CD14-positive monocyte (primary cell): Measurements from ENCODE around the gene WASF1. TPM values are rescaled to one million over a fixed set of nuclear protein-coding genes. Genes with fewer than 3 reads are reported as not detected.

Experiments used
- DNase-seq, 3 donors: peaks; one replicate each; pipeline ENCODE4 v3.0.0-alpha.2; 2011 to 2022
- H2AFZ ChIP-seq: 2 replicates; pipeline ENCODE4 v1.6.0; 2012; ENCODE audit warnings: mild to moderate bottlenecking, low read depth, low read length, inconsistent platforms; ENCODE audit not compliant: insufficient read depth, poor library complexity, severe bottlenecking
- H3K27ac ChIP-seq, 2 donors: 1 replicate in 1 of 2; 2 replicates in 1 of 2; pipeline ENCODE4 v1.5.1; 2012 to 2013; ENCODE audit warnings: low read length in 2 of 2, control low read depth in 1 of 2, inconsistent platforms in 1 of 2, low read depth in 1 of 2, mild to moderate bottlenecking in 1 of 2
- H3K27me3 ChIP-seq, 2 donors: one replicate each; pipeline versions ENCODE4 v1.6.0 to v1.6.1; 2011 to 2013; ENCODE audit warnings: low read length in 2 of 2; ENCODE audit not compliant: control insufficient read depth in 2 of 2, insufficient read depth in 2 of 2
- H3K36me3 ChIP-seq, 2 donors: replicated peaks in 1 of 2; 1 replicate in 1 of 2; 2 replicates in 1 of 2; pipeline versions ENCODE4 v1.5.1 to v1.6.1; 2012 to 2013; ENCODE audit warnings: low read length in 2 of 2, control low read depth in 1 of 2, inconsistent platforms in 1 of 2, mild to moderate bottlenecking in 1 of 2; ENCODE audit not compliant: insufficient read depth in 2 of 2, control insufficient read depth in 1 of 2
- H3K4me1 ChIP-seq, 2 donors: 1 replicate in 1 of 2; 2 replicates in 1 of 2; pipeline versions ENCODE4 v1.5.1 to v1.6.1; 2012 to 2013; ENCODE audit warnings: low read length in 2 of 2, control low read depth in 1 of 2, inconsistent platforms in 1 of 2, mild to moderate bottlenecking in 1 of 2, moderate library complexity in 1 of 2; ENCODE audit not compliant: insufficient read depth in 2 of 2, control insufficient read depth in 1 of 2
- H3K4me2 ChIP-seq: replicated peaks from 2 replicates; pipeline ENCODE3; 2012; ENCODE audit warnings: low read length, moderate library complexity, mild to moderate bottlenecking; ENCODE audit not compliant: poor library complexity, severe bottlenecking; ENCODE audit errors: extremely low read depth
- H3K4me3 ChIP-seq, 3 experiments: fragments of 200-600 bp in 1 of 3; sonication (generic) in 1 of 3; replicated peaks in 1 of 3; 1 replicate in 2 of 3; 2 replicates in 1 of 3; pipeline ENCODE4 v1.5.1; 2011 to 2013; ENCODE audit warnings: low read length in 3 of 3, mild to moderate bottlenecking in 3 of 3, control low read depth in 2 of 3, low read depth in 2 of 3, inconsistent platforms in 1 of 3, moderate library complexity in 1 of 3
- H3K79me2 ChIP-seq: 2 replicates; pipeline ENCODE4 v1.6.0; 2012; ENCODE audit warnings: mild to moderate bottlenecking, control low read depth, inconsistent platforms, low read length, moderate library complexity; ENCODE audit not compliant: insufficient read depth
- H3K9ac ChIP-seq: 2 replicates; pipeline ENCODE4 v1.6.0; 2017; ENCODE audit warnings: low read length, mild to moderate bottlenecking; ENCODE audit not compliant: insufficient read depth, poor library complexity, severe bottlenecking
- H3K9me3 ChIP-seq, 2 donors: replicated peaks in 1 of 2; 1 replicate in 1 of 2; 2 replicates in 1 of 2; pipeline versions ENCODE4 v1.5.1 to v1.6.1; 2012 to 2013; ENCODE audit warnings: low read length in 2 of 2, control low read depth in 1 of 2; ENCODE audit not compliant: control insufficient read depth in 1 of 2, insufficient read depth in 1 of 2
- H4K20me1 ChIP-seq: 2 replicates; pipeline ENCODE4 v1.6.0; 2012; ENCODE audit warnings: mild to moderate bottlenecking, low read length, control low read depth, moderate library complexity; ENCODE audit not compliant: insufficient read depth
- H3K27ac Mint-ChIP-seq, 7 donors: one replicate each; pipeline ENCODE4 v1.8.0; 2020; ENCODE audit warnings: mild to moderate bottlenecking in 7 of 7, mixed read lengths in 7 of 7, moderate library complexity in 6 of 7, inconsistent platforms in 2 of 7
- H3K27me3 Mint-ChIP-seq, 3 donors: one replicate each; pipeline ENCODE4 v1.8.0; 2021 to 2022; ENCODE audit warnings: low read depth in 3 of 3, mild to moderate bottlenecking in 3 of 3, mixed read lengths in 3 of 3, moderate library complexity in 3 of 3, inconsistent platforms in 1 of 3
- H3K36me3 Mint-ChIP-seq, 2 donors: one replicate each; pipeline ENCODE4 v1.8.0; 2020; ENCODE audit warnings: mixed read lengths in 2 of 2, inconsistent platforms in 1 of 2, mild to moderate bottlenecking in 1 of 2
- H3K4me1 Mint-ChIP-seq: one replicate; pipeline ENCODE4 v1.8.0; 2020; ENCODE audit warnings: mild to moderate bottlenecking, mixed read lengths
- H3K4me3 Mint-ChIP-seq, 2 donors: one replicate each; pipeline ENCODE4 v1.8.0; 2020; ENCODE audit warnings: mild to moderate bottlenecking in 2 of 2, mixed read lengths in 2 of 2, moderate library complexity in 1 of 2
- H3K9me3 Mint-ChIP-seq, 7 donors: one replicate each; pipeline ENCODE4 v1.8.0; 2020 to 2022; ENCODE audit warnings: mixed read lengths in 7 of 7, mild to moderate bottlenecking in 6 of 7, moderate library complexity in 6 of 7, inconsistent platforms in 2 of 7
- CTCF ChIP-seq: fragments of 200-600 bp; IDR thresholded peaks from one replicate; pipeline ENCODE4 v1.8.0; 2022; ENCODE audit warnings: antibody characterized with exemption, mild to moderate bottlenecking
- WGBS: methylation state at CpG from one replicate; pipeline ENCODE4 v1.1.5; 2013; ENCODE audit warnings: missing lambda C conversion rate; ENCODE audit not compliant: insufficient coverage; 5-methylcytosine and 5-hydroxymethylcytosine counted together
- intact Hi-C, 2 donors: fragments of 100-400 bp; cut with micrococcal nuclease; formaldehyde crosslinking; loops; one replicate each; pipeline versions ENCODE4 v1.15.0 to v1.15.1; 2023
- polyA plus RNA-seq, 3 donors: library from polyadenylated mRNA; depleted of rRNA in 1 of 3; unstranded in 2 of 3; stranded (reverse) in 1 of 3; fragments of 300-500 nt in 2 of 3; fragments of >200 nt in 1 of 3; fragmentation: Illumina TruSeq in 2 of 3; gene quantifications; 1 replicate in 2 of 3; 2 replicates in 1 of 3; pipeline ENCODE4 v1.2.3, GENCODE V29; 2012 to 2021

WASF1 gene
- polyA plus RNA-seq, 3 donors, result 0.32 to 1.7 (median 1.4) TPM

GRCh38 chr6:110191477-110191876 lies 12.0 kb upstream of the WASF1 start:
- H4K20me1 ChIP-seq, result peaks cover 100% of the 10 kb centered on the region
- no peak overlapping the region for H3K4me2 ChIP-seq
- no peak overlapping the region for H3K9ac ChIP-seq
- H3K36me3 Mint-ChIP-seq, result peaks cover 19 to 22% of the 10 kb centered on the region in 2 donors
- H3K27me3 Mint-ChIP-seq, result no peaks in the 10 kb centered on the region
- H3K79me2 ChIP-seq, result peaks cover 94% of the 10 kb centered on the region
- H3K4me1 ChIP-seq, result no peaks in the 10 kb centered on the region
- H3K27ac ChIP-seq, result no peak overlapping the region
- intact Hi-C loops, result no loop called here
- no peaks in the 10 kb centered on the region for H3K27me3 ChIP-seq
- no peak overlapping the region for H2AFZ ChIP-seq
- H3K9me3 ChIP-seq, result no peaks in the 10 kb centered on the region
- WGBS, result no CpG with 5 or more reads among the region's 2 CpGs
- no peak for DNase-seq
- H3K9me3 Mint-ChIP-seq, result peaks cover 0 to 2% (median 0%) of the 10 kb centered on the region in 7 donors
- peaks cover 13% of the 10 kb centered on the region for H3K4me1 Mint-ChIP-seq
- H3K36me3 ChIP-seq, result peaks cover 22 to 35% of the 10 kb centered on the region in 2 donors
- H3K4me3 ChIP-seq, result no peak overlapping the region
- H3K4me3 Mint-ChIP-seq, result no peak overlapping the region
- H3K27ac Mint-ChIP-seq, result no peak overlapping the region
- no peak for TF ChIP-seq CTCF

- WGBS, result no CpG with 5 or more reads among the region's 6 CpGs
- no peak overlapping the region for H3K27ac ChIP-seq
- no peaks in the 10 kb centered on the region for H3K27me3 ChIP-seq
- no peak overlapping the region for H3K4me2 ChIP-seq
- no peak overlapping the region for H3K27ac Mint-ChIP-seq
- intact Hi-C loops, result no loop called here
- H3K4me1 ChIP-seq, result no peaks in the 10 kb centered on the region
- H2AFZ ChIP-seq, result no peak overlapping the region
- H4K20me1 ChIP-seq, result peaks cover 99% of the 10 kb centered on the region
- no peaks in the 10 kb centered on the region for H3K27me3 Mint-ChIP-seq
- H3K4me3 ChIP-seq, result no peak overlapping the region
- no peak for DNase-seq
- no peak for TF ChIP-seq CTCF
- no peaks in the 10 kb centered on the region for H3K9me3 ChIP-seq
- H3K36me3 Mint-ChIP-seq, result peaks cover 22 to 26% of the 10 kb centered on the region in 2 donors
- peaks cover 94% of the 10 kb centered on the region for H3K79me2 ChIP-seq
- peaks cover 19% of the 10 kb centered on the region for H3K4me1 Mint-ChIP-seq
- no peak overlapping the region for H3K9ac ChIP-seq
- H3K36me3 ChIP-seq, result peaks cover 22 to 32% of the 10 kb centered on the region in 2 donors
- peaks cover 0 to 2% (median 0%) of the 10 kb centered on the region in 7 donors for H3K9me3 Mint-ChIP-seq
- no peak overlapping the region for H3K4me3 Mint-ChIP-seq
Measured at GRCh38 chr6:110190726-110191125, 11.3 kb upstream of the WASF1 start.
